Measurements from ENCODE around the gene TXNDC17.
"Not testable (repeated sequence)": the region's sequence is repeated elsewhere in the genome, so short reads cannot be mapped to it uniquely, and the experiment has no call there.

The TXNDC17 gene

GRCh38 chr17:6684881-6685767 is 44.3 kb downstream of the TXNDC17 start:
- DNase-seq: no peak

- DNase-seq: no peak
Observed at GRCh38 chr17:6686026-6686425, 45.2 kb downstream of the TXNDC17 start.

- no peak for DNase-seq
Observed at GRCh38 chr17:6688944-6689343, 48.1 kb downstream of the TXNDC17 start.

GRCh38 chr17:6690641-6691040 is 49.8 kb downstream of the TXNDC17 start:
- DNase-seq: no peak

- no peak for DNase-seq
Observed at GRCh38 chr17:6691546-6691945, 50.7 kb downstream of the TXNDC17 start.

- DNase-seq: not testable (repeated sequence)
Observed at GRCh38 chr17:6691958-6692357, 51.1 kb downstream of the TXNDC17 start.

All from Kasumi-1 (cell line).